Ishikawa (cell line): ENCODE measurements around the gene CYP11A1.

ENCODE experiments used
- CEBPB ChIP-seq: IDR thresholded peaks from 2 replicates; pipeline ENCODE4 v1.6.1; 2012
- CREB1 ChIP-seq: IDR thresholded peaks from 2 replicates; pipeline ENCODE4 v1.6.1; 2012; ENCODE audit warnings: low read depth
- EGR1 ChIP-seq: IDR thresholded peaks from 2 replicates; pipeline ENCODE4 v1.6.1; 2012
- EP300 ChIP-seq: IDR thresholded peaks from 2 replicates; pipeline ENCODE4 v1.6.1; 2012; ENCODE audit warnings: borderline replicate concordance
- FOXM1 ChIP-seq: IDR thresholded peaks from 2 replicates; pipeline ENCODE4 v1.6.1; 2012; ENCODE audit warnings: low read depth, borderline replicate concordance
- NFIC ChIP-seq: IDR thresholded peaks from 2 replicates; pipeline ENCODE4 v1.6.1; 2012
- RAD21 ChIP-seq: IDR thresholded peaks from 2 replicates; pipeline ENCODE4 v1.6.1; 2012; ENCODE audit warnings: low read depth
- REST ChIP-seq: IDR thresholded peaks from 2 replicates; pipeline ENCODE4 v1.6.1; 2012; ENCODE audit warnings: low read depth, mild to moderate bottlenecking
- TAF1 ChIP-seq: IDR thresholded peaks from 2 replicates; pipeline ENCODE4 v1.6.1; 2012; ENCODE audit warnings: low read depth, mild to moderate bottlenecking
- TCF12 ChIP-seq: IDR thresholded peaks from 2 replicates; pipeline ENCODE4 v1.6.1; 2012; ENCODE audit warnings: low read depth
- TEAD4 ChIP-seq: IDR thresholded peaks from 2 replicates; pipeline ENCODE4 v1.6.1; 2012
- YY1 ChIP-seq: IDR thresholded peaks from 2 replicates; pipeline ENCODE4 v1.6.1; 2012; ENCODE audit warnings: low read depth
- ZBTB7A ChIP-seq: IDR thresholded peaks from 2 replicates; pipeline ENCODE4 v1.6.1; 2012; ENCODE audit warnings: low read depth
- TF ChIP-seq, protein P1 (sequence below): IDR thresholded peaks from 2 replicates; pipeline ENCODE4 v1.6.1; 2012
- TF ChIP-seq, protein P2 (sequence below): IDR thresholded peaks from 2 replicates; pipeline ENCODE4 v1.6.1; 2012

Gene CYP11A1

GRCh38 chr15:74339371-74339770, 28.1 kb downstream of the CYP11A1 start:
- TF ChIP-seq EP300, result no peak
- TF ChIP-seq, protein P1, sequence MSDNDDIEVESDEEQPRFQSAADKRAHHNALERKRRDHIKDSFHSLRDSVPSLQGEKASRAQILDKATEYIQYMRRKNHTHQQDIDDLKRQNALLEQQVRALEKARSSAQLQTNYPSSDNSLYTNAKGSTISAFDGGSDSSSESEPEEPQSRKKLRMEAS, result no peak
- no peak for TF ChIP-seq EGR1
- no peak for TF ChIP-seq TCF12
- TF ChIP-seq FOXM1, result no peak
- TF ChIP-seq ZBTB7A, result no peak
- no peak for TF ChIP-seq YY1
- TF ChIP-seq CEBPB, result no peak
- no peak for TF ChIP-seq REST
- no peak for TF ChIP-seq TAF1
- TF ChIP-seq CREB1, result no peak
- no peak for TF ChIP-seq NFIC
- no peak for TF ChIP-seq RAD21
- TF ChIP-seq, protein P2, sequence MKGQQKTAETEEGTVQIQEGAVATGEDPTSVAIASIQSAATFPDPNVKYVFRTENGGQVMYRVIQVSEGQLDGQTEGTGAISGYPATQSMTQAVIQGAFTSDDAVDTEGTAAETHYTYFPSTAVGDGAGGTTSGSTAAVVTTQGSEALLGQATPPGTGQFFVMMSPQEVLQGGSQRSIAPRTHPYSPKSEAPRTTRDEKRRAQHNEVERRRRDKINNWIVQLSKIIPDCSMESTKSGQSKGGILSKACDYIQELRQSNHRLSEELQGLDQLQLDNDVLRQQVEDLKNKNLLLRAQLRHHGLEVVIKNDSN, result no peak
- TF ChIP-seq TEAD4, result no peak

GRCh38 chr15:74338676-74339075, 28.8 kb downstream of the CYP11A1 start:
- no peak for TF ChIP-seq ZBTB7A
- TF ChIP-seq, protein P2, result no peak
- TF ChIP-seq TAF1, result no peak
- no peak for TF ChIP-seq TCF12
- TF ChIP-seq REST, result no peak
- no peak for TF ChIP-seq CEBPB
- no peak for TF ChIP-seq RAD21
- no peak for TF ChIP-seq EP300
- no peak for TF ChIP-seq YY1
- no peak for TF ChIP-seq FOXM1

- TF ChIP-seq TCF12 (no peak), REST (no peak), NFIC (no peak), TEAD4 (no peak), CREB1 (no peak), EP300 (no peak), YY1 (no peak), ZBTB7A (no peak), EGR1 (no peak), CEBPB (no peak), FOXM1 (no peak), RAD21 (no peak), TAF1 (no peak)
- TF ChIP-seq, protein P1, result no peak
- TF ChIP-seq, protein P2, result no peak
Measured at GRCh38 chr15:74337607-74338211, 29.7 kb downstream of the CYP11A1 start.

DNA sequence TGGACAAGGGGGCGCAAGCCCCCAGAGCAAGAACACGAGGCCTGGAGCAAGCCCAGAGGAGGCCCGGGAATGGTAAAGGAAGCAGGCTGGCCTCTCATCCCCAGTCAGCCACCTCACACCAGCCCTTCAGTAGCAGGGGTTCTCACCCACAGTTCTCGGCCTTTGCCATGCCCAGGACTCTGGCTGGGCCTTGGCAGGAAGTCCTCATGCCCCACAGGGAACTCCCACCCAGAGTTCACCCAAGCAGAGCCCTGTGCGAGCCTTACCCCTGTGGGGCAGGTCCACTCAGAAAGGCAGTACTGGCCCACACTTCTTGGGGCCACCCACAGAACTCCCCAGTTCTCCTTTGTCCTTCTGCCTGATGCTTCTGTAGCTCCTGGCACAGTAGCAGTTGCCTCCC, 30.3 kb downstream of the CYP11A1 start:
- TF ChIP-seq FOXM1 (no peak), YY1 (no peak), TAF1 (no peak), RAD21 (no peak), EP300 (no peak), TEAD4 (no peak), CREB1 (no peak), TCF12 (no peak), CEBPB (no peak)
- TF ChIP-seq, protein P2, result no peak
- TF ChIP-seq, protein P1, result no peak
